Heart left ventricle (tissue), 13 donors: ENCODE results near the gene CCSER1.

Source experiments
- POLR2A ChIP-seq, 2 donors: fragments of 450-650 bp; IDR thresholded peaks; one replicate each; pipeline ENCODE4 v1.6.1; 2017; ENCODE audit warnings: antibody characterized with exemption in 2 of 2, mild to moderate bottlenecking in 2 of 2, moderate library complexity in 2 of 2
- TF ChIP-seq, protein P1 (sequence below), 12 donors: fragments of 200-600 bp; sonication (generic) in 4 of 12; IDR thresholded peaks; one replicate each; pipeline versions ENCODE4 v1.5.0 to v1.8.0; 2018 to 2022; ENCODE audit warnings: antibody characterized with exemption in 12 of 12, mild to moderate bottlenecking in 5 of 12
- donor health status: ischemic (EF 13 %, LVEDD 7.1; RV severe dilation, severe dysfunction).
- donor health status: DM: no; HTN: yes; CAD: no.
- donor health status: DM: no; HTN: no; CAD: no.
- donor health status: ischemic (EF 25% LVEDD 6.9; RV normal size, moderate dysfunction).
- donor health status: ischemic (EF 25% LVEDD 5.7; RV mildly dilated, moderate dysfunction).
- donor health status: ischemic (EF 35%, LVEDD 5.7; RV mildly dilated, moderate dysfunction).
- donor health status: nonischemic (EF 11% LVEDD 7.7; RV severe dilation, severe dysfunction).
- donor health status: DM: yes; HTN: yes; CAD: no.
- donor health status: PGD.
- donor health status: ischemic (EF 29% LVEDD 5.4; RV normal size, mild dysfunction).
- donor health status: nonischemic (EF 23%, LVEDD 6.1; RV moderate dilation, normal function).

DNA sequence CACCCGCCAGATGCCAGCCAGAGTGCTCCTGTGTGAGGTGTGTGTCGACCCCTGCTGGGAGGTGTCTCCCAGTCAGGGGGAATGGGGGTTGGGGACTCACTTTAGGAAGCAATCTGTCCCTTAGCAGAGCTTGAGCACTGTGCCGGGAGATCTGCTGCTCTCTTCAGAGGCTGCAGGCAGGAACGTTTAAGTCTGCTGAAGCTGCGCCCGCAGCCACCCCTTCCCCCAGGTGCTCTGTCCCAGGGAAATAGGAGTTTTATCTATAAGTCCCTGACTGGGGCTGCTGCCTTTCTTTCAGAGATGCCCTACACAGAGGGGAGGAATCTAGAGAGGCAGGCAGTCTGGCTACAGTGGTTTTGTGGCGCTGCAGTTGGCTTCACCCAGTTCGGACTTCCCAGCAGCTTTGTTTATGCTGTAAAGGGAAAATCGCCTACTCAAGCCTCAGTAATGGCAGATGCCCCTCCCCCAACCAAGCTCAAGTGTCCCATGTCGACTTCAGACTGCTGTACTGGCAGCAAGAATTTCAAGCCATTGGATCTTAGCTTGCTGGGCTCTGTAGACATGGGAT, 80.8 kb downstream of the CCSER1 start:
- no peak for TF ChIP-seq POLR2A (IDR thresholded peaks at IDR 0.05)
- TF ChIP-seq, protein P1, sequence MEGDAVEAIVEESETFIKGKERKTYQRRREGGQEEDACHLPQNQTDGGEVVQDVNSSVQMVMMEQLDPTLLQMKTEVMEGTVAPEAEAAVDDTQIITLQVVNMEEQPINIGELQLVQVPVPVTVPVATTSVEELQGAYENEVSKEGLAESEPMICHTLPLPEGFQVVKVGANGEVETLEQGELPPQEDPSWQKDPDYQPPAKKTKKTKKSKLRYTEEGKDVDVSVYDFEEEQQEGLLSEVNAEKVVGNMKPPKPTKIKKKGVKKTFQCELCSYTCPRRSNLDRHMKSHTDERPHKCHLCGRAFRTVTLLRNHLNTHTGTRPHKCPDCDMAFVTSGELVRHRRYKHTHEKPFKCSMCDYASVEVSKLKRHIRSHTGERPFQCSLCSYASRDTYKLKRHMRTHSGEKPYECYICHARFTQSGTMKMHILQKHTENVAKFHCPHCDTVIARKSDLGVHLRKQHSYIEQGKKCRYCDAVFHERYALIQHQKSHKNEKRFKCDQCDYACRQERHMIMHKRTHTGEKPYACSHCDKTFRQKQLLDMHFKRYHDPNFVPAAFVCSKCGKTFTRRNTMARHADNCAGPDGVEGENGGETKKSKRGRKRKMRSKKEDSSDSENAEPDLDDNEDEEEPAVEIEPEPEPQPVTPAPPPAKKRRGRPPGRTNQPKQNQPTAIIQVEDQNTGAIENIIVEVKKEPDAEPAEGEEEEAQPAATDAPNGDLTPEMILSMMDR (IDR thresholded peaks at IDR 0.05) = no peak
